HCT116 (cell line): Measurements from ENCODE around the gene CTIF. TPM values are rescaled to one million over a fixed set of nuclear protein-coding genes. Genes with fewer than 3 reads are reported as not detected.

Source experiments
- ATAC-seq: fragments of 200-7000 bp; cut with Tn5 transposase; 2 replicates; pipeline ENCODE4 v1.9.1; 2020; ENCODE audit warnings: mild to moderate bottlenecking, moderate library complexity
- BruUV-seq: library from RNA; stranded (reverse); fragments of 400-500 nt; replicated peaks from 2 replicates; lab custom pipeline; 2021; lab: Mats Ljungman, UMichigan
- CTCF ChIA-PET: fragments of 300-600 bp; sonication (Branson Sonifier 250); formaldehyde crosslinking; loops from one replicate; lab custom pipeline; 2021; ENCODE audit warnings: antibody characterized with exemption; lab: Charles Lee
- POLR2A ChIA-PET: fragments of 300-600, 350-600 bp; sonication (Branson Sonifier 250); formaldehyde crosslinking; loops from one replicate; lab custom pipeline; 2021; ENCODE audit warnings: antibody characterized with exemption; lab: Charles Lee
- RAD21 ChIA-PET, 2 experiments: fragments of 300-600 bp; sonication (Branson Sonifier 250); formaldehyde crosslinking; loops; one replicate each; lab custom pipeline; 2023; ENCODE audit warnings: low total read pairs in 2 of 2; ENCODE audit not compliant: uncharacterized antibody in 2 of 2, unreplicated experiment in 2 of 2, low non-redundant PET in 1 of 2; lab: Charles Lee
- DNase-seq: peaks from one replicate; pipeline ENCODE4 v3.0.0-alpha.2; 2010; ENCODE audit warnings: low read depth, low spot score
- H2AFZ ChIP-seq: fragments of 200-600 bp; shearing (Covaris generic), sonication (generic); 2 replicates; pipeline ENCODE4 v1.6.1; 2017; ENCODE audit warnings: low read depth, mixed run types, mixed read lengths, antibody characterized with exemption, low read length; ENCODE audit not compliant: poor library complexity, severe bottlenecking
- H3K27ac ChIP-seq: 2 replicates; pipeline ENCODE4 v1.5.1; 2012; ENCODE audit warnings: low read depth, low read length
- H3K27me3 ChIP-seq: fragments of 200-600 bp; sonication (generic); 2 replicates; pipeline ENCODE4 v1.6.1; 2016; ENCODE audit warnings: mixed run types, low read length, mixed read lengths; ENCODE audit not compliant: insufficient read depth
- H3K36me3 ChIP-seq, 2 experiments: fragments of 200-500 bp in 1 of 2; fragments of 200-600 bp in 1 of 2; sonication (Bioruptor generic) in 1 of 2; sonication (generic) in 1 of 2; 2 replicates each; pipeline versions ENCODE4 v1.5.1 to v1.6.1; 2014 to 2016; ENCODE audit warnings: low read length in 2 of 2, inconsistent platforms in 1 of 2, mixed read lengths in 1 of 2, mixed run types in 1 of 2; ENCODE audit not compliant: insufficient read depth in 2 of 2, control insufficient read depth in 1 of 2
- H3K4me1 ChIP-seq, 2 experiments: fragments of 200-600 bp in 1 of 2; sonication (generic) in 1 of 2; 2 replicates each; pipeline versions ENCODE4 v1.5.1 to v1.6.1; 2012 to 2017; ENCODE audit warnings: low read length in 2 of 2, inconsistent platforms in 1 of 2, mild to moderate bottlenecking in 1 of 2, mixed read lengths in 1 of 2, mixed run types in 1 of 2, moderate library complexity in 1 of 2; ENCODE audit not compliant: insufficient read depth in 2 of 2, control insufficient read depth in 1 of 2
- H3K4me2 ChIP-seq: fragments of 200-600 bp; sonication (generic); 2 replicates; pipeline ENCODE4 v1.6.1; 2017; ENCODE audit warnings: mixed run types, low read length, mixed read lengths
- H3K4me3 ChIP-seq, 2 experiments: fragments of 200-600 bp in 1 of 2; sonication (generic) in 1 of 2; replicated peaks in 1 of 2; 2 replicates each; pipeline ENCODE4 v1.5.1; 2011 to 2016; ENCODE audit warnings: low read length in 2 of 2, control low read depth in 1 of 2, low read depth in 1 of 2, mild to moderate bottlenecking in 1 of 2, mixed read lengths in 1 of 2, mixed run types in 1 of 2
- H3K79me2 ChIP-seq: fragments of 200-600 bp; sonication (generic); 2 replicates; pipeline ENCODE4 v1.6.1; 2017; ENCODE audit warnings: mild to moderate bottlenecking, mixed run types, low read length, moderate library complexity, mixed read lengths; ENCODE audit not compliant: insufficient read depth
- H3K9ac ChIP-seq: fragments of 200-600 bp; sonication (generic); 2 replicates; pipeline ENCODE4 v1.6.1; 2016; ENCODE audit warnings: low read length, mixed read lengths
- H3K9me2 ChIP-seq: fragments of 200-600 bp; sonication (generic), shearing (Covaris generic); 2 replicates; pipeline ENCODE4 v1.6.1; 2017; ENCODE audit warnings: mixed run types, mild to moderate bottlenecking, moderate library complexity; ENCODE audit not compliant: insufficient read depth
- H3K9me3 ChIP-seq, 2 experiments: fragments of 200-500 bp in 1 of 2; fragments of 200-600 bp in 1 of 2; sonication (Bioruptor generic) in 1 of 2; sonication (generic) in 1 of 2; 2 replicates each; pipeline ENCODE4 v1.6.1; 2014 to 2017; ENCODE audit warnings: low read length in 2 of 2, mixed read lengths in 2 of 2, inconsistent platforms in 1 of 2, low read depth in 1 of 2, mild to moderate bottlenecking in 1 of 2, mixed run types in 1 of 2, moderate library complexity in 1 of 2; ENCODE audit not compliant: control insufficient read depth in 1 of 2, insufficient read depth in 1 of 2
- H4K20me1 ChIP-seq: fragments of 200-600 bp; sonication (generic), shearing (Covaris generic); 2 replicates; pipeline ENCODE4 v1.6.1; 2017; ENCODE audit warnings: mixed run types, mild to moderate bottlenecking, moderate library complexity; ENCODE audit not compliant: insufficient read depth
- ATF3 ChIP-seq: IDR thresholded peaks from 2 replicates; pipeline ENCODE4 v1.6.1; 2012
- CBX3 ChIP-seq: IDR thresholded peaks from 2 replicates; pipeline ENCODE4 v1.6.1; 2012; ENCODE audit warnings: low read depth
- EZH2phosphoT487 ChIP-seq: fragments of 200-600 bp; IDR thresholded peaks from 2 replicates; pipeline ENCODE4 v1.6.1; 2018; ENCODE audit warnings: antibody characterized with exemption, borderline replicate concordance
- JUND ChIP-seq: IDR thresholded peaks from 2 replicates; pipeline ENCODE4 v1.6.1; 2012
- POLR2A ChIP-seq: IDR thresholded peaks from 2 replicates; pipeline ENCODE4 v1.7.0; 2011; ENCODE audit warnings: borderline replicate concordance; ENCODE audit not compliant: insufficient read depth, insufficient read length; ENCODE audit errors: extremely low read depth
- POLR2AphosphoS5 ChIP-seq: IDR thresholded peaks from 2 replicates; pipeline ENCODE4 v1.6.1; 2011; ENCODE audit warnings: mild to moderate bottlenecking, low read depth, low read length, moderate library complexity
- RAD21 ChIP-seq: IDR thresholded peaks from 2 replicates; pipeline ENCODE4 v1.6.1; 2012; ENCODE audit warnings: low read depth, mild to moderate bottlenecking
- YY1 ChIP-seq: IDR thresholded peaks from 2 replicates; pipeline ENCODE4 v1.6.1; 2011; ENCODE audit warnings: low read length, low read depth, moderate library complexity, mild to moderate bottlenecking; ENCODE audit not compliant: insufficient replicate concordance; ENCODE audit errors: extremely low read depth
- intact Hi-C: fragments of 100-400 bp; cut with micrococcal nuclease; formaldehyde crosslinking; loops from 2 replicates; pipeline ENCODE4 v1.10.0; 2022
- total RNA-seq: library from RNA; stranded (reverse); gene quantifications from one replicate; pipeline ENCODE4 v1.2.1, GENCODE V29; 2021; ENCODE audit not compliant: unreplicated experiment
- TF ChIP-seq, protein P1 (sequence below): IDR thresholded peaks from 2 replicates; pipeline ENCODE4 v1.6.1; 2012

The CTIF gene
- total RNA-seq, 1 experiment from 2014 or later, result 19.7 TPM

DNA sequence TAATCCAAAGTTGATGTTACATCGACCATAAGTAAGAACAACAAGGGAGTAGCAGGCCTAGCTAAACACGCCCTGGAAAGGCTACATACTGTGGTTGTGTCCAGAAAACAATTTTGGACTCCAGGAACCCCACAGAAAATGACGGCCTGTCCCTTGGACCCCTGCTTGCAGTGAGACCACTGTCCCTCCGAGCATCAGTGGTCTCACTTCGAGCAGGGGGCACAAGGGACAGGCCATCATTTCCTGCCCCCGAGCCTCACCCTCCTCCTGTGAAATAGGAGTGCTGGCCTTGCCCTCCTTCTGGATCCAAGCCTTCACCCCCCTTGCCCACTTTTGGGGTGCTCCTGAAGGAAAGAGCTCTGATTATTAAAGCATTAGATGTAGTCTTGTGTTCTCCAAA, 144.4 kb downstream of the CTIF start:
- ChIA-PET RAD21 (no interaction called here), POLR2A (no interaction called here), CTCF (no interaction called here)
- no peak overlapping the region for H3K9ac ChIP-seq
- no peaks in the 10 kb centered on the region for H4K20me1 ChIP-seq
- no peak overlapping the region for H3K4me2 ChIP-seq
- no peaks in the 10 kb centered on the region for H3K9me2 ChIP-seq
- H3K27ac ChIP-seq, result no peak overlapping the region
- H3K27me3 ChIP-seq, result no peaks in the 10 kb centered on the region
- TF ChIP-seq POLR2AphosphoS5 (no peak), ATF3 (no peak), RAD21 (no peak), YY1 (no peak)
- no peaks in the 10 kb centered on the region for H3K79me2 ChIP-seq
- ATAC-seq, result no peak
- peaks cover 0 to 4% of the 10 kb centered on the region in 2 experiments; a peak in 1 of 4 replicates for H3K4me1 ChIP-seq
- intact Hi-C loops, result no loop called here
- no peak overlapping the region for H2AFZ ChIP-seq
- no peak overlapping the region for H3K4me3 ChIP-seq
- H3K9me3 ChIP-seq, result no peaks in the 10 kb centered on the region
- BruUV-seq, result no TSS peak
- DNase-seq, result no peak
- H3K36me3 ChIP-seq, result no peaks in the 10 kb centered on the region

DNA sequence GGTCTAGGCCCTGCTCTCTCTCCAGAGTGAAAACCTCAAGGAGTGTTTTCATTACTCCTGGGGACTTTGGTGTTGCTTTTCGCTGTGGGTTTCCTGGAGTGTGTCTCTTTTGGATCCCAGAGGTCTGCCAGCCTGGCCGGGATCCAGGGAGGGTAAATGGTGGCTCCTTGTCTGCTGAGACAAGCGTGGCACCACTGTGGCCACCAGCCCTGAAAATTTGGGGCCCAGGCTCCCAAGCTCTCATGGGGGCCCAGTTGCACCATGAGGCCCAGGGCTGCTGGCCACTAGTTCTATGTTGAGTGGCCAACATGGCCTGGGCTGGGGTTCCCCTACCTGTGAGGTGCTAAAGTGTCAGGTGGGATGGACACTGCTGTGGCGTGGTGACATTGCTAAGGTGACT, 144.8 kb downstream of the CTIF start:
- peaks cover 0 to 4% of the 10 kb centered on the region in 2 experiments; a peak in 1 of 4 replicates for H3K4me1 ChIP-seq
- H3K9ac ChIP-seq, result no peak overlapping the region
- H3K9me3 ChIP-seq, result no peaks in the 10 kb centered on the region
- H3K36me3 ChIP-seq, result no peaks in the 10 kb centered on the region
- no peak for ATAC-seq
- intact Hi-C loops, result no loop called here
- no peak overlapping the region for H3K4me2 ChIP-seq
- DNase-seq, result no peak
- H3K79me2 ChIP-seq, result no peaks in the 10 kb centered on the region
- H2AFZ ChIP-seq, result no peak overlapping the region
- POLR2A ChIA-PET, result no interaction called here
- H3K4me3 ChIP-seq, result no peak overlapping the region
- H4K20me1 ChIP-seq, result no peaks in the 10 kb centered on the region
- CTCF ChIA-PET, result no interaction called here
- no peak overlapping the region for H3K27ac ChIP-seq
- RAD21 ChIA-PET, result no interaction called here
- H3K27me3 ChIP-seq, result no peaks in the 10 kb centered on the region
- no peak for TF ChIP-seq EZH2phosphoT487
- no peak for TF ChIP-seq JUND
- no peak for TF ChIP-seq CBX3
- TF ChIP-seq, protein P1, sequence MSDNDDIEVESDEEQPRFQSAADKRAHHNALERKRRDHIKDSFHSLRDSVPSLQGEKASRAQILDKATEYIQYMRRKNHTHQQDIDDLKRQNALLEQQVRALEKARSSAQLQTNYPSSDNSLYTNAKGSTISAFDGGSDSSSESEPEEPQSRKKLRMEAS, result no peak
- TF ChIP-seq POLR2A, result no peak
- BruUV-seq, result no TSS peak
- H3K9me2 ChIP-seq, result no peaks in the 10 kb centered on the region
